ENCODE results near the gene LIF.

DNA sequence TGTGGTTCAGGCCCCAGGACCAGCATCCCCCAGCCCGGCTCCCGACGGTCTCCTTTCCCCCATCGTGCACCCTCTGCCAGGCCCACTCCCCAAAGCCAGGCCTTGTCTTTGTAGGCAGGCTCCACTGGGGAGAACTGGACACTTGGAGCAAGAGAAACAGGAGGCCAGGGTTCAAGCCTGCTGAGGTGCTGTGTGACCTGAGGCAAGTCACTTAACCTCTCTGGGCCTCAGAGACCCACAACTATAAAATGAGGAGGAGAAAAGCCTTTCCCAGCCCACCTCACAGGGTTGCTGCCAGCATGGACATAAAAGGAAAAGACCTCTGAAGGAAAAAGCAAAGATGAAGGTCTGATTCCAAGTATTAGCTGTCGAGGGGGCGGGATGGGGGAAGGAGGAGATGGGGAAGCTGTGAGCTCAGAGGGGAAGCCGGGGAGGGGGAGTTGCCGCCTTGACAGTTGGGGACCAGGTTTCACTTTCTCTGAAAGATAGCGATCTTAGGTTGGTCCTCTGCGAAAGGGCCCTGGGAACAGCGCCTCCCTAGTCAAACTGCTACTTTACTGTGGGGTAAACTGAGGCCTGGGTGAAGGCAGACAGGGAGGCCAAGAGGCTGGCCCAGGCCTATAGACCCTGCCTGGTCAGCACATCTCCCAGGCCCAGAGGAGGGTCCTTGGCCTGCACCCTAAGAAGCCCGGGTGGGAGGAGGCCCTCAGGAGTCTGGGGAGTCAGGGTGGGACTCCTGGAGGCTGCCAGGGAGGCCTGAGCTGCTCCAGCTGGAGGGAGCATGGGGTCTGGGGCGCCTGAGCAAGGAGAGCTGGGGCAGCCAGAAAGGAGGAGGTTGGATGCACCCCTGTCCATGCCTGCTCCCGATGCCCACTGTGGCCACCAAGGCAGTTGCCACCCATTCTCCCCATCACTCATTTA is 21.1 kb upstream of the LIF start:
- TF ChIP-seq, protein P1, sequence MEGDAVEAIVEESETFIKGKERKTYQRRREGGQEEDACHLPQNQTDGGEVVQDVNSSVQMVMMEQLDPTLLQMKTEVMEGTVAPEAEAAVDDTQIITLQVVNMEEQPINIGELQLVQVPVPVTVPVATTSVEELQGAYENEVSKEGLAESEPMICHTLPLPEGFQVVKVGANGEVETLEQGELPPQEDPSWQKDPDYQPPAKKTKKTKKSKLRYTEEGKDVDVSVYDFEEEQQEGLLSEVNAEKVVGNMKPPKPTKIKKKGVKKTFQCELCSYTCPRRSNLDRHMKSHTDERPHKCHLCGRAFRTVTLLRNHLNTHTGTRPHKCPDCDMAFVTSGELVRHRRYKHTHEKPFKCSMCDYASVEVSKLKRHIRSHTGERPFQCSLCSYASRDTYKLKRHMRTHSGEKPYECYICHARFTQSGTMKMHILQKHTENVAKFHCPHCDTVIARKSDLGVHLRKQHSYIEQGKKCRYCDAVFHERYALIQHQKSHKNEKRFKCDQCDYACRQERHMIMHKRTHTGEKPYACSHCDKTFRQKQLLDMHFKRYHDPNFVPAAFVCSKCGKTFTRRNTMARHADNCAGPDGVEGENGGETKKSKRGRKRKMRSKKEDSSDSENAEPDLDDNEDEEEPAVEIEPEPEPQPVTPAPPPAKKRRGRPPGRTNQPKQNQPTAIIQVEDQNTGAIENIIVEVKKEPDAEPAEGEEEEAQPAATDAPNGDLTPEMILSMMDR (IDR thresholded peaks at IDR 0.05; ENCODE audit: poor library complexity) = no peak
- no peak for TF ChIP-seq EZH2phosphoT487 (IDR thresholded peaks at IDR 0.05; ENCODE audit: low read depth, severe bottlenecking, unreplicated experiment)
